ENCODE measurements around the gene TOP1. TPM values are rescaled to one million over a fixed set of nuclear protein-coding genes. Genes with fewer than 3 reads are reported as not detected.

The TOP1 gene
- total RNA-seq, 1 donor from 2014 or later: 118 TPM

DNA sequence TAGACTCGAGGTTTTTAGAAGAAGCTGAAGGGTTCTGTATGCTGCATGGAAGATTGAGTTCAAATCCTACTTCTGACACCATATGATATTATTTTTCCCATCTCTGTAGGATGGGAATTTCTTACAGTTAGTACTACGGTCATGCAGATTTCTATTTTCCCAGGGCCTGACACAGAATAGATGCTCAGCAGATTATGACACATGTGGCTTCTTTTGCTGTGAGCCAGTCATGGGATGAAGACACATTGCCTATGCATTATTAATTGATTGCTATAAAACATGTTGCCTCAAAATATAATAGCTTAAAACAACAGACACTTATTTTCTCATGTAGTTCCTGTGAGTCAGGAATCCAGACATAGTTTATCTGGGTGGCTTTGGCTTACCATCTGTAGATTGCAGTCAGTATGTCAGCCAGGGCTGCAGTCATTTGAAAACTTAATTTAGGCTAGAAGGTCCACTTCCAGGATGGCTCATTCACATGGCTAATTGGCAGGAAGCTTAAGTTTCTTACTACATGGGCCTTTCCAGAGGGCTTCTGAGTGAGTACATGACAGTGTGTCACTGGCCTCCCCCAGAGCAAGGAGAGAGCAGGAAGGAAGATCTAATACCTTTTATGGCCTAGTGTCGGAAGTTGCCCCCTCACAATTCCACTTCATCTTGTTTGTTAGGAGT lies 29.5 kb downstream of the TOP1 start:
- H3K9me3 Mint-ChIP-seq: peaks cover 8% of the 10 kb centered on the region
- H3K4me3 Mint-ChIP-seq (ENCODE audit: low read depth): no peak overlapping the region
- no peaks in the 10 kb centered on the region for H3K27me3 Mint-ChIP-seq (ENCODE audit: low read depth)
- H3K27ac Mint-ChIP-seq: peak overlapping the region; percentile 42
- peaks cover 53% of the 10 kb centered on the region for H3K36me3 Mint-ChIP-seq (ENCODE audit: low read depth)
- no peak for DNase-seq (ENCODE audit: low spot score)
- H3K4me1 Mint-ChIP-seq (ENCODE audit: low read depth): peaks cover 49% of the 10 kb centered on the region
- intact Hi-C loops (cut with micrococcal nuclease): no loop called here

DNA sequence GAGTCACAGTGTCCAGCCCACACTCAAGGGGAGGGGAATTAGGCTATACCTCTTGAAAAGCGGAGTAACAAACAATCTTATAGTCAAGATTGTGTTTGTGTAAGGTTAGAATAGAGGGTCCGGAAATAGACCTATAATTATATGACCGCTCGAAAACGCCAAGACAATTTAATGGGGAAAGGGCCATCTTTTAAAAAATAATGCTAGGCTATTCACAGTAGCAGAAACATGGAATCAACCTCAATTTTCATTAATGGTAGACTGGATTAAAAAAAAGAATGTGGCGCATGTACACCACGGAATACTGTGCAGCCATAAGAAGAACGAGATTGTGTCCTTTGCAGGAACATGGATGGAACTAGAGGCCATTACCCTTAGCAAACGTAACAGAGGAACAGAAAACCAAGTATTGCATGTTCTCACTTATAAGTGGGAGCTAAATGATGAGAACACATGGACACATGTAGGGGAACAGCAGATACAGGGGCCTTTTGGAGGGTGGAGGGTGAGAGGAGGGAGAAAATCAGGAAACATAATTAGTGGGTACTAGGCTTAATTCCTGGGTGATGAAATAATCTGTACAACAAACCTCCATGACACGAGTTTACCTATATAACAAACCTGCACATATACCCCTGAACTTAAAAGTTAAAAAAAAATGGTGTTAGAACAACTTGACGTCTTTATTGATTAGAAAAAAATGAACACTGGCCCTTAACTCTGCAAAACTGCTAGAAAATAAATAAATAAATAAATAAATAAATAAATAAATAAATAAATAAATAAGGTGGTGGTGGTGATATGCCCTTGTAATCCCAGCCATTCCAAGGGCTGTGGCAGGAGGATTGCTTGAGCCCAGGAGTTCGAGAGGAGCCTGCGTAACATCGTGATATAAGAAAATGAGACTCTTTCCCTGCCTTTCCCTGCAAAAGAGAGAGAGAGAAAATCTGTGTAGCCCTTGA lies 30.3 kb downstream of the TOP1 start:
- Mint-ChIP-seq H3K27ac (no peak overlapping the region), H3K4me1 (ENCODE audit: low read depth) (peaks cover 51% of the 10 kb centered on the region), H3K9me3 (peaks cover 4% of the 10 kb centered on the region), H3K36me3 (ENCODE audit: low read depth) (peaks cover 53% of the 10 kb centered on the region), H3K27me3 (ENCODE audit: low read depth) (no peaks in the 10 kb centered on the region), H3K4me3 (ENCODE audit: low read depth) (no peak overlapping the region)
- DNase-seq (ENCODE audit: low spot score): no peak
- intact Hi-C loops (cut with micrococcal nuclease): no loop called here

DNA sequence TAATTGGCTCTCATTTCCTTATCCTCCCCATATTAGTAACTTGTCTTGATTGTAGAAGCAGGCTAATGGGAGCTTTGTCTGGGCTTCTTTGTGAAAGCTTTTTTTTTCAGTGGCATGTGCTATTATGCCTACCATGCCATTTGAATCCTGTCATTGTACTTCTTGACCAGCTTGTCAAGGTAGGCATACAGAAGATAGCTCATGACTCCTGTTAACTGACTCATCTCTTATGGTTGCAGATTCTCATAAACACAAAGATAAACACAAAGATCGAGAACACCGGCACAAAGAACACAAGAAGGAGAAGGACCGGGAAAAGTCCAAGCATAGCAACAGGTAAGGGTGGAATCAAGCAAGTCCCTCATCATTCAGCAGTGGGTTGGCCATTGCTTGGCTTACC lies 32.5 kb downstream of the TOP1 start:
- no peak overlapping the region for H3K4me3 Mint-ChIP-seq (ENCODE audit: low read depth)
- H3K27ac Mint-ChIP-seq: no peak overlapping the region
- H3K27me3 Mint-ChIP-seq (ENCODE audit: low read depth): no peaks in the 10 kb centered on the region
- H3K9me3 Mint-ChIP-seq: no peaks in the 10 kb centered on the region
- DNase-seq (ENCODE audit: low spot score): no peak
- intact Hi-C loops (cut with micrococcal nuclease): no loop called here
- H3K4me1 Mint-ChIP-seq (ENCODE audit: low read depth): peaks cover 42% of the 10 kb centered on the region
- peaks cover 48% of the 10 kb centered on the region for H3K36me3 Mint-ChIP-seq (ENCODE audit: low read depth)

DNA sequence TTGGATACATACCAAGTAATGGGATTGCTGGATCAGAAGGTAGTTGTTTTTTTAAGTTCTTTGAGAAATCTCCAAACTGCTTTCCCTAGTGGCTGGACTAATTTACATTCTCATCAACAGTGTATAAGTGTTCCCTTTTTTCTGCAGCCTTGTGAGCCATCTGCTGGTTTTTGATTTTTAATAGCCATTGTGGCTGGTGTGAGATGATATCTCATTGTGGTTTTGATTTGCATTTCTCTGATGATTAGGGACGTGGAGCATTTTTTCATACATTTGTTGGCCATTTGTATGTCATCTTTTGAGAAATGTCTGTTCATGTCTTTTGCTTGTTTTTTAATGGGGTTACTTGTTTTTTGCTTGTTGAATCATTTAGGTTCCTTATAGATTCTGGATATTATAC lies 34.8 kb downstream of the TOP1 start:
- Mint-ChIP-seq H3K9me3 (no peaks in the 10 kb centered on the region), H3K27me3 (ENCODE audit: low read depth) (no peaks in the 10 kb centered on the region), H3K4me1 (ENCODE audit: low read depth) (peaks cover 31% of the 10 kb centered on the region), H3K27ac (no peak overlapping the region), H3K36me3 (ENCODE audit: low read depth) (peaks cover 65% of the 10 kb centered on the region), H3K4me3 (ENCODE audit: low read depth) (no peak overlapping the region)
- intact Hi-C loops (cut with micrococcal nuclease): no loop called here
- DNase-seq (ENCODE audit: low spot score): no peak

DNA sequence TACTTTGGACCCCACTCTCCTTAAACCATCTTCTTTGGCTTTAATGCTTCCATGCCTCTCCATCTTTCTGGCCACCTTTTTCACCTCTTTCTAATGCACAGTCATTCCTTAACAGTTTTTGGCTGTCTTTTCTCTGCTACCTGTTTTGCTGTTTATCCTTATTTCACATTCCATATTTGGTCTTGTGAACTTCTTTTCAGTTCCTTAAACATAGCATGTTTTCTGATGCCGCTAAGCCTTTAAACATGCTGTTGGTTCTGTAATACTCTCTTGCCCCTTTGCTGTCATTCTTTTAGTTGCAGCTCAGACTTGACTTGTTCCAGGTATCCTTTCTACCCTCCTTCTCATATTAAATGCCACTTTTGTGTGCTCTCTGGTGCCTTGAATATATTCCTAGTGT lies 35.8 kb downstream of the TOP1 start:
- no peaks in the 10 kb centered on the region for H3K9me3 Mint-ChIP-seq
- peaks cover 64% of the 10 kb centered on the region for H3K36me3 Mint-ChIP-seq (ENCODE audit: low read depth)
- no peak overlapping the region for H3K27ac Mint-ChIP-seq
- intact Hi-C loops (cut with micrococcal nuclease): loop anchor here (2.0 kb wide), 1 partner anchor 16 kb away; no protein-coding TSS in a partner anchor
- DNase-seq (ENCODE audit: low spot score): no peak
- no peak overlapping the region for H3K4me3 Mint-ChIP-seq (ENCODE audit: low read depth)
- H3K4me1 Mint-ChIP-seq (ENCODE audit: low read depth): peaks cover 28% of the 10 kb centered on the region
- H3K27me3 Mint-ChIP-seq (ENCODE audit: low read depth): no peaks in the 10 kb centered on the region

DNA sequence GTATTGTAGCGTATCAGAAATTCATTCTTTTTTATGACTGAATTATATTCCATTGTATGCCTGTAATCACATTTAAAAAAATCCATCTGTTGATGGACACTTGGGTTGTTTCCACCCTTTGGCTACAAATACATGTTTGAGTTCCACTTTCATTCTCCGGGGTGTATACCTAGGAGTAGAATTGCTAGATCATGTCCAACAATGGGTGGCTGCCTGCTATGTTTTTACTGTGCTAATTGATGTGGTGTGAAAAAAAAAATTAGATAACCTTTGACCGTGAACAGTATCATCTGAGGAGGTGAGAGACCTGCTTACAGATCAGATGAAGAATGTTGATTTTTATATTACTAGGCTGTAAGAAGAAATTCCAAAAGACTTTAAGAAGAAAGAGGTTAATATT lies 37.1 kb downstream of the TOP1 start:
- Mint-ChIP-seq H3K9me3 (no peaks in the 10 kb centered on the region), H3K4me3 (ENCODE audit: low read depth) (no peak overlapping the region), H3K27ac (no peak overlapping the region), H3K4me1 (ENCODE audit: low read depth) (peaks cover 33% of the 10 kb centered on the region), H3K36me3 (ENCODE audit: low read depth) (peaks cover 72% of the 10 kb centered on the region), H3K27me3 (ENCODE audit: low read depth) (no peaks in the 10 kb centered on the region)
- intact Hi-C loops (cut with micrococcal nuclease): loop anchor here (2.0 kb wide), 1 partner anchor 17 kb away; no protein-coding TSS in a partner anchor
- no peak for DNase-seq (ENCODE audit: low spot score)

DNA sequence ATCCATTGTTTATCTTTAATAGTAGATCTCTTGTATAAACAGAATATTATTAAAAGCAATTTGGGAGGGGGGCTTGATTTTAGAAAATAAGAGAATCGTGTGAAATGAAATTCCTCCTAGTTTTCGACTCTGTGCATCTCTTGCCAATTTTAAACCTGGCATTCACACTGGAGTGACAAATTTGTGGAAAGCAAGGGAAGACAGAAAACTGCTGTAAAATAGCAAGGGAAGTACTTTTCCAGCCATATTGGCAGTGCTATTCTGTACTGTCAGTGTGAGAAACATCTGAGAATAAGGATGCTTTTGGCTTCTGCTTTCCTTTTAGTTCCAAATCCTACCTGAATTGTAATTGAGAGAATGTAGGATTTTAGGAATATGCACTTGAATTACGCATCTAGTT lies 40.2 kb downstream of the TOP1 start:
- H3K36me3 Mint-ChIP-seq (ENCODE audit: low read depth): peaks cover 57% of the 10 kb centered on the region

DNA sequence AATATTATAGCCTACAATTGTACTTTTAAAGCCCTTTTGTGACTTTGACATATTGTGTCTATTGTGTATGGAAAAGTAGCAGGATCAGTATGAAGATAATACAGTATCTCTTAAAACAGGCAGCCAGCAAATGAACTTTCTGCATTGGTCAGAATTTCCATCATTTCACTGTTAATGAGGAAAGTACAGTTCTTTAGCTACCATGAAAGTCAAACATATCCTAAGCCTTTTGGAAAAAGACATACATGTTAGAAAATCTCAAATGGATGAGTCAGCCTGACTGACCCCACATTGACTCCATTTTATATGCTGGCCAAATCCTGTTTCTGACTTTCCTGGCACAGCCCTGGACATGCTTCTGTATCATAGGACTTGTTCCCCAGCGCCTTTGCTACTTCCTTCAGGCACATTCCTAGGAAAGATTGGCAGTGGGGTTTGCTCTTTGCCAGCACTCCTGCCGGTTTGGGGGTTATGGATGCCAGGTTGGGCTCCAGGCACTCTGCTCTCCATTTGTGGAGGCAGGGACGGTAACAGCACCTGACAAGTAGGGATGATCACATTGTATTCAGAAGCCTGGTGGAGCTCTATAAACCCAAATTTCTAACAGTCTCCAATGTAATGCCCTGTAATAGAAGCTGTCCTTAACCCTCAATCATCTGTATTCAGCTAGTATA lies 43.7 kb downstream of the TOP1 start:
- Mint-ChIP-seq H3K27ac (peak overlapping the region; percentile 78), H3K4me1 (ENCODE audit: low read depth) (peaks cover 62% of the 10 kb centered on the region), H3K4me3 (ENCODE audit: low read depth) (no peak overlapping the region), H3K27me3 (ENCODE audit: low read depth) (no peaks in the 10 kb centered on the region), H3K36me3 (ENCODE audit: low read depth) (peaks cover 59% of the 10 kb centered on the region), H3K9me3 (no peaks in the 10 kb centered on the region)
- DNase-seq (ENCODE audit: low spot score): no peak
- intact Hi-C loops (cut with micrococcal nuclease): loop anchor here (2.0 kb wide), 1 partner anchor 34 kb away; no protein-coding TSS in a partner anchor

More for the DNA sequence above, 40.2 kb downstream of the TOP1 start:
- no peaks in the 10 kb centered on the region for H3K9me3 Mint-ChIP-seq
- intact Hi-C loops (cut with micrococcal nuclease): no loop called here
- no peak for DNase-seq (ENCODE audit: low spot score)
- H3K4me1 Mint-ChIP-seq (ENCODE audit: low read depth): peaks cover 42% of the 10 kb centered on the region
- no peak overlapping the region for H3K4me3 Mint-ChIP-seq (ENCODE audit: low read depth)
- H3K27ac Mint-ChIP-seq: no peak overlapping the region
- no peaks in the 10 kb centered on the region for H3K27me3 Mint-ChIP-seq (ENCODE audit: low read depth)

DNA sequence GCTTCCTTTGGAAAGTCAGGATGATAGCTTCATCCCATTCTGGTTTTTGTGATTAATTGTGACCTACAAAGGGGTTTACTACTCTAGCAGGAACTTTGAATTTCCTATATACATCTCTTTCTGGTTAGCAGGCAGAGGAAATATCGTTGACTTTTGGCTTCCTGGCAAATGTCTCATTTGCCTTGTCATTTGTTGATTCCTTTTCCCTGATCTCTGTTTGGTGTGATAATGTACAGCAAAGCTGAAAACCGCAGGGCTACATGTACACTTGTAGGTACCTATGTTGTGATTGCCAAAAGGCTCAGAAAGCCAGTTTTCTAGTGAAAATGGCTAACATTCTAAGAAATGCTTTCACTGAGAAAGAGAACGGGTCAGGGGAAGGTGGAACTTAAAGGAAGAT lies 44.3 kb downstream of the TOP1 start:
- no peaks in the 10 kb centered on the region for H3K27me3 Mint-ChIP-seq (ENCODE audit: low read depth)
- H3K36me3 Mint-ChIP-seq (ENCODE audit: low read depth): peaks cover 59% of the 10 kb centered on the region
- peak overlapping the region; percentile 78 for H3K27ac Mint-ChIP-seq
- intact Hi-C loops (cut with micrococcal nuclease): loop anchor here (2.0 kb wide), 1 partner anchor 34 kb away; no protein-coding TSS in a partner anchor
- H3K9me3 Mint-ChIP-seq: no peaks in the 10 kb centered on the region
- H3K4me3 Mint-ChIP-seq (ENCODE audit: low read depth): no peak overlapping the region
- peaks cover 67% of the 10 kb centered on the region for H3K4me1 Mint-ChIP-seq (ENCODE audit: low read depth)
- DNase-seq (ENCODE audit: low spot score): no peak

DNA sequence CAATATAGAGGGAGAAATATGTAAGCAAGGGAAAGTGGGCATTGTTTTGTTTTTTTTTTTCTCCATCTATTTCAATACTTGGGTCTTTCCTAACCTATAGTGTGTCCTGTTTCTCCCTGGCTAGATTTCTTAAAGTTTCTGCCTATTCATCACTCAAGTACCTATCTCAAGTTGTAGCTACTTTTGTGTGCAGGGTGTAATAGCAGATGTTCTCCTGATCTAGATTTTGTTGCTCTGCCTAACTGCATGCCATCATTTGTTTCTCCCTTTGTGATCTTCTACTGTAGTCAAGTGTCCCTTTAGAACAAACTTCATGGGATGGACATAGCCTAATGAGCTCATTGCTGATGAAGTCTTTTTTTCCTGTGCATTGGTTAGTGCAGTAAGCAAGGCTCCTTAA lies 45.8 kb downstream of the TOP1 start:
- Mint-ChIP-seq H3K4me1 (ENCODE audit: low read depth) (peaks cover 78% of the 10 kb centered on the region), H3K4me3 (ENCODE audit: low read depth) (no peak overlapping the region), H3K27ac (peak overlapping the region; percentile 63), H3K36me3 (ENCODE audit: low read depth) (peaks cover 66% of the 10 kb centered on the region), H3K9me3 (no peaks in the 10 kb centered on the region), H3K27me3 (ENCODE audit: low read depth) (no peaks in the 10 kb centered on the region)
- intact Hi-C loops (cut with micrococcal nuclease): no loop called here
- no peak for DNase-seq (ENCODE audit: low spot score)

DNA sequence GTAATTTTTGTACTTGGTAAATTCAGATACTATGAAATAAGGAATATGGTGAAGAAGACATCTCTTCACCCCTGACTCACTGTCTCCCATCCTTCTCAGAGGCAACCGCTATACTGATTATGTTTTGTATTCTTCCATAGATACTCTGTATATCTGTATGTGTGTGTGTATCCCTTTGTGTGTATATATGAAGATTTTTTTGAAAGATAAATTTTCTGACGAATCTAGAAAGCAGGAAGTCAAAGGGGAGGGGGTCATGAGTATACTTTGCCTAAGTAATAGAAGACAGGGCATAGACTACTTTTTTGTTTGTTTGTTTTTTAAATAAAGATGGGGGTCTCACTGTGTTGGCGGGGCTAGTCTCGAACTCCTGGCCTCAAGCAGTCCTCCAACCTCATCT lies 48.2 kb downstream of the TOP1 start:
- H3K4me1 Mint-ChIP-seq (ENCODE audit: low read depth): peaks cover 78% of the 10 kb centered on the region
- no peaks in the 10 kb centered on the region for H3K27me3 Mint-ChIP-seq (ENCODE audit: low read depth)
- H3K27ac Mint-ChIP-seq: peak overlapping the region; percentile 85
- intact Hi-C loops (cut with micrococcal nuclease): loop anchor here (1.0 kb wide), 1 partner anchor 73 kb away; no protein-coding TSS in a partner anchor
- H3K36me3 Mint-ChIP-seq (ENCODE audit: low read depth): peaks cover 66% of the 10 kb centered on the region
- no peak for DNase-seq (ENCODE audit: low spot score)
- H3K9me3 Mint-ChIP-seq: no peaks in the 10 kb centered on the region
- H3K4me3 Mint-ChIP-seq (ENCODE audit: low read depth): peak overlapping the region; percentile 41

DNA sequence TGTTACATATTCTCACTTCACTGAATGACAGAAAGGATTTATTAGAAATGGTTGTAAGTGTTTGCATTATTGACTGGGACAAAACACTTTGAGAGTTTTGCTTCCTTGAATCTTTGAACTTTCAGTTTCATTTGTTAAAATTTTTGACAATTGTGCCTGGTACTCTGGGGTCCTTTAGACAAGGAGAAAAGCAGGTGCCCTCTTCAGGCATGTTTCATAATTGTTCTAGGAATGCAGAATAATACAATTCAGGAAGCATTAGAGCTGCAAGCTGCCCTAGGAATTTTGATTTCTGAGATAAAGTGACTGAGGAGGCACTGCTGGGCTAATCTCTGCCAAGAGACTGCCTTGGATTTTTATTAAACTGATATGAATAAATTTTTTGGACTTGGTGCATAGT lies 49.7 kb downstream of the TOP1 start:
- Mint-ChIP-seq H3K9me3 (no peaks in the 10 kb centered on the region), H3K27me3 (ENCODE audit: low read depth) (no peaks in the 10 kb centered on the region), H3K36me3 (ENCODE audit: low read depth) (peaks cover 75% of the 10 kb centered on the region), H3K4me3 (ENCODE audit: low read depth) (no peak overlapping the region), H3K27ac (peak overlapping the region; percentile 14), H3K4me1 (ENCODE audit: low read depth) (peaks cover 68% of the 10 kb centered on the region)
- intact Hi-C loops (cut with micrococcal nuclease): loop anchor here (2.0 kb wide), 1 partner anchor 50 kb away; the partner anchor contains the start of gene TOP1
- no peak for DNase-seq (ENCODE audit: low spot score)

All from activated T-helper 2 cell treated with anti-CD3 and anti-CD28 coated beads, Interferon-gamma antibody, Interleukin-2, Interleukin-4, amounts not matched to agents 10 μg/mL and 5 μg/mL and 100 μg/mL, durations not matched to agents 14 hours and 24 hours and 36 hours (primary cell).